Fibroblast of lung (primary cell): ENCODE results near the gene CRACR2A. TPM values are rescaled to one million over a fixed set of nuclear protein-coding genes. Genes with fewer than 3 reads are reported as not detected.

ENCODE experiments used
- DNase-seq, 2 donors: peaks; one replicate each; pipeline versions ENCODE4 v3.0.0 to v3.0.0-alpha.2; 2010; ENCODE audit warnings: low read depth in 2 of 2
- H2AFZ ChIP-seq: 2 replicates; pipeline ENCODE4 v1.5.1; 2012; ENCODE audit warnings: low read length, control low read depth, inconsistent platforms
- H3K27ac ChIP-seq: 2 replicates; pipeline ENCODE4 v1.5.1; 2011; ENCODE audit warnings: low read length, control low read depth; ENCODE audit not compliant: insufficient read depth
- H3K27me3 ChIP-seq: 2 replicates; pipeline ENCODE4 v1.5.1; 2011; ENCODE audit warnings: mild to moderate bottlenecking, low read length; ENCODE audit not compliant: control insufficient read depth, insufficient read depth
- H3K36me3 ChIP-seq: 2 replicates; pipeline ENCODE4 v1.5.1; 2011; ENCODE audit warnings: low read length; ENCODE audit not compliant: control insufficient read depth, insufficient read depth
- H3K4me1 ChIP-seq: 2 replicates; pipeline ENCODE4 v1.5.1; 2011; ENCODE audit warnings: low read length; ENCODE audit not compliant: control insufficient read depth, insufficient read depth; ENCODE audit errors: extremely low read depth
- H3K4me2 ChIP-seq: 2 replicates; pipeline ENCODE4 v1.5.1; 2011; ENCODE audit warnings: low read length, control low read depth; ENCODE audit not compliant: insufficient read depth; ENCODE audit errors: extremely low read depth
- H3K4me3 ChIP-seq, 4 experiments: fragments of 200-600 bp in 1 of 4; sonication (generic) in 1 of 4; replicated peaks in 1 of 4; 2 replicates each; pipeline ENCODE4 v1.5.1; 2011 to 2016; ENCODE audit warnings: low read length in 4 of 4, low read depth in 3 of 4, mild to moderate bottlenecking in 3 of 4, control low read depth in 2 of 4, inconsistent platforms in 1 of 4, mixed read lengths in 1 of 4; ENCODE audit not compliant: insufficient read depth in 1 of 4; ENCODE audit errors: control extremely low read depth in 1 of 4
- H3K79me2 ChIP-seq: 2 replicates; pipeline ENCODE4 v1.5.1; 2012; ENCODE audit warnings: mild to moderate bottlenecking, low read length, inconsistent platforms; ENCODE audit not compliant: control insufficient read depth, insufficient read depth
- H3K9ac ChIP-seq: 2 replicates; pipeline ENCODE4 v1.5.1; 2011; ENCODE audit warnings: mild to moderate bottlenecking, low read length, control low read depth; ENCODE audit not compliant: insufficient read depth
- H3K9me3 ChIP-seq: 2 replicates; pipeline ENCODE4 v1.5.1; 2012; ENCODE audit warnings: low read depth, low read length; ENCODE audit not compliant: control insufficient read depth, insufficient read depth
- H4K20me1 ChIP-seq: 2 replicates; pipeline ENCODE4 v1.5.1; 2011; ENCODE audit warnings: low read length; ENCODE audit not compliant: control insufficient read depth, insufficient read depth; ENCODE audit errors: extremely low read depth
- CTCF ChIP-seq, 2 donors: IDR thresholded peaks in 1 of 2; conservative IDR thresholded peaks in 1 of 2; 1 replicate in 1 of 2; 2 replicates in 1 of 2; pipeline ENCODE4 v1.5.1; 2011 to 2012; ENCODE audit warnings: low read length in 2 of 2, control low read depth in 1 of 2, inconsistent platforms in 1 of 2, low read depth in 1 of 2, mild to moderate bottlenecking in 1 of 2
- EZH2 ChIP-seq: IDR thresholded peaks from 2 replicates; pipeline ENCODE4 v1.5.1; 2012; ENCODE audit warnings: low read length, control low read depth, mild to moderate bottlenecking; ENCODE audit errors: missing control alignments
- polyA plus RNA-seq, 2 donors: library from polyadenylated mRNA; depleted of rRNA in 1 of 2; stranded (reverse) in 1 of 2; unstranded in 1 of 2; fragments of >200 nt; gene quantifications; 2 replicates each; pipeline ENCODE4 v1.2.1, GENCODE V29; 2011 to 2012; ENCODE audit warnings: missing spikeins in 1 of 2
- total RNA-seq: library from RNA; depleted of rRNA; stranded (reverse); fragments of >200 nt; gene quantifications from 2 replicates; pipeline ENCODE4 v1.2.1, GENCODE V29; 2014

CRACR2A gene
- total and polyA plus RNA-seq, 2 donors (not counting 1 experiment from before 2014, with no cell fraction given) = 5.8 to 5.9 TPM

GRCh38 chr12:3681595-3682061 is 71.3 kb downstream of the CRACR2A start:
- no peaks in the 10 kb centered on the region for H3K9me3 ChIP-seq
- no peak overlapping the region for H3K27ac ChIP-seq
- DNase-seq = no peak
- no peaks in the 10 kb centered on the region for H3K79me2 ChIP-seq
- no peaks in the 10 kb centered on the region for H3K27me3 ChIP-seq
- H3K4me2 ChIP-seq = no peak overlapping the region
- no peak overlapping the region for H3K4me3 ChIP-seq
- H3K9ac ChIP-seq = no peak overlapping the region
- no peak overlapping the region for H2AFZ ChIP-seq
- no peak for TF ChIP-seq CTCF (conservative IDR thresholded peaks at IDR 0.05 in 1 of 2, IDR thresholded peaks at IDR 0.05 in 1 of 2; ENCODE audit: low read depth in 1 of 2, low read length in 2 of 2)
- no peak for TF ChIP-seq EZH2
- H3K4me1 ChIP-seq = no peaks in the 10 kb centered on the region
- no peaks in the 10 kb centered on the region for H4K20me1 ChIP-seq
- H3K36me3 ChIP-seq = no peaks in the 10 kb centered on the region

- no peaks in the 10 kb centered on the region for H3K4me1 ChIP-seq
- H3K9ac ChIP-seq = no peak overlapping the region
- TF ChIP-seq EZH2 (no peak), CTCF (conservative IDR thresholded peaks at IDR 0.05 in 1 of 2, IDR thresholded peaks at IDR 0.05 in 1 of 2; ENCODE audit: low read depth in 1 of 2, low read length in 2 of 2) (peak in 1 of 2 donors; percentile 8)
- H4K20me1 ChIP-seq = no peaks in the 10 kb centered on the region
- no peak overlapping the region for H3K4me2 ChIP-seq
- H3K36me3 ChIP-seq = no peaks in the 10 kb centered on the region
- no peaks in the 10 kb centered on the region for H3K79me2 ChIP-seq
- no peak overlapping the region for H3K27ac ChIP-seq
- no peaks in the 10 kb centered on the region for H3K9me3 ChIP-seq
- H3K27me3 ChIP-seq = no peaks in the 10 kb centered on the region
- DNase-seq = peak in 1 of 2 donors; percentile 43
- no peak overlapping the region for H3K4me3 ChIP-seq
- no peak overlapping the region for H2AFZ ChIP-seq
Measured at GRCh38 chr12:3680919-3681594, 71.9 kb downstream of the CRACR2A start.

- no peak overlapping the region for H3K27ac ChIP-seq
- no peak overlapping the region for H3K9ac ChIP-seq
- no peaks in the 10 kb centered on the region for H3K4me1 ChIP-seq
- H4K20me1 ChIP-seq = no peaks in the 10 kb centered on the region
- no peak overlapping the region for H2AFZ ChIP-seq
- H3K36me3 ChIP-seq = no peaks in the 10 kb centered on the region
- H3K79me2 ChIP-seq = no peaks in the 10 kb centered on the region
- no peaks in the 10 kb centered on the region for H3K27me3 ChIP-seq
- H3K4me3 ChIP-seq = no peak overlapping the region
- no peak for DNase-seq
- H3K4me2 ChIP-seq = no peak overlapping the region
- TF ChIP-seq EZH2 (no peak), CTCF (conservative IDR thresholded peaks at IDR 0.05 in 1 of 2, IDR thresholded peaks at IDR 0.05 in 1 of 2; ENCODE audit: low read depth in 1 of 2, low read length in 2 of 2) (no peak)
- no peaks in the 10 kb centered on the region for H3K9me3 ChIP-seq
Measured at GRCh38 chr12:3679831-3680230, 73.1 kb downstream of the CRACR2A start.
